HL-60 (cell line): ENCODE data around the gene ELMO1.

Experiments used
- DNase-seq, 2 experiments: peaks; one replicate each; pipeline ENCODE4 v3.0.0-alpha.2; 2010 to 2020; ENCODE audit warnings: low read depth in 1 of 2, low spot score in 1 of 2
- H3K27ac ChIP-seq: fragments of 250-450 bp; sonication (Bioruptor Pico); replicated peaks from 2 replicates; pipeline ENCODE4 v1.5.1; 2020; ENCODE audit warnings: mild to moderate bottlenecking, moderate library complexity
- H3K27me3 ChIP-seq: fragments of 250-450 bp; sonication (Bioruptor Pico); 2 replicates; pipeline ENCODE4 v1.5.1; 2021; ENCODE audit warnings: mild to moderate bottlenecking, moderate library complexity; ENCODE audit not compliant: insufficient read depth, poor library complexity, severe bottlenecking
- H3K4me3 ChIP-seq: replicated peaks from 2 replicates; pipeline ENCODE4 v1.5.1; 2011; ENCODE audit warnings: mild to moderate bottlenecking, control low read depth, low read length; ENCODE audit not compliant: insufficient read depth
- CTCF ChIP-seq: IDR thresholded peaks from one replicate; pipeline ENCODE4 v1.5.1; 2011; ENCODE audit warnings: low read length, control low read depth, inconsistent platforms; ENCODE audit not compliant: insufficient read depth
- GABPA ChIP-seq: IDR thresholded peaks from 2 replicates; pipeline ENCODE4 v1.6.1; 2012; ENCODE audit warnings: low read depth
- POLR2AphosphoS5 ChIP-seq: IDR thresholded peaks from 2 replicates; pipeline ENCODE4 v1.6.1; 2012; ENCODE audit warnings: low read depth
- REST ChIP-seq: IDR thresholded peaks from 2 replicates; pipeline ENCODE4 v1.6.1; 2012; ENCODE audit warnings: low read depth; ENCODE audit not compliant: insufficient replicate concordance
- SPI1 ChIP-seq: IDR thresholded peaks from 2 replicates; pipeline ENCODE4 v1.6.1; 2012; ENCODE audit warnings: low read depth, mild to moderate bottlenecking, borderline replicate concordance

Gene ELMO1

GRCh38 chr7:36880108-36880507, 568.6 kb downstream of the ELMO1 start:
- H3K27me3 ChIP-seq: no peaks in the 10 kb centered on the region
- no peak for DNase-seq
- no peak overlapping the region for H3K4me3 ChIP-seq
- no peak for TF ChIP-seq POLR2AphosphoS5
- no peak for TF ChIP-seq CTCF
- no peak for TF ChIP-seq REST
- TF ChIP-seq GABPA: no peak
- no peak for TF ChIP-seq SPI1
- no peak overlapping the region for H3K27ac ChIP-seq

DNA sequence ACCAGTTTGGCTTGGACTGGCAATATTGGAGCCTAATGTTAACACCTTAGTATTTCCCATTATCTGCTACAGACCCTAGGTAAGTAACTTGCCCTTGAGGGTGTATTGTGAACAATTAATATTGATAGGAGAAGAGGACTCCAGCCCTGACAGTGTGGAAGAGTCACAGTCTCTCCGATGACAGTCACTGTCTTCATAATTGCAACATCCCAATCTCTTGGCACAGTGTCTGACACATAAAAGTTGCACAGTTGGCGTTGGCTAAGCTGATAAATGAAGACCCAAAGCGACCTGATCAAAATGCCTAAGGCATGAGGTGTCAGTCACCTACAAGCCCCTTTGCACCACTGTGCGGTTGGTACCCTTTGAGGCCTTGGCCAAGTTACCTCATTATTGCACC, 569.6 kb downstream of the ELMO1 start:
- H3K27ac ChIP-seq: no peak overlapping the region
- DNase-seq: no peak
- TF ChIP-seq POLR2AphosphoS5 (no peak), SPI1 (no peak), REST (no peak), CTCF (no peak), GABPA (no peak)
- no peaks in the 10 kb centered on the region for H3K27me3 ChIP-seq
- no peak overlapping the region for H3K4me3 ChIP-seq

GRCh38 chr7:36878288-36878687, 570.4 kb downstream of the ELMO1 start:
- Histone ChIP-seq H3K4me3 (no peak overlapping the region), H3K27me3 (no peaks in the 10 kb centered on the region), H3K27ac (no peak overlapping the region)
- no peak for TF ChIP-seq REST
- no peak for TF ChIP-seq SPI1
- TF ChIP-seq GABPA: no peak
- no peak for TF ChIP-seq POLR2AphosphoS5
- no peak for TF ChIP-seq CTCF
- no peak for DNase-seq
